Subcutaneous adipose tissue (tissue), 4 donors: ENCODE data around the gene NANS. TPM values are rescaled to one million over a fixed set of nuclear protein-coding genes. Genes with fewer than 3 reads are reported as not detected.

ENCODE experiments used
- CTCF ChIP-seq: fragments of 450-650 bp; IDR thresholded peaks from one replicate; pipeline ENCODE4 v1.5.1; 2016; ENCODE audit warnings: low read depth, mild to moderate bottlenecking, control low read depth, antibody characterized with exemption, moderate library complexity
- total RNA-seq, 4 donors: library from RNA; depleted of rRNA; stranded (reverse); fragments of >200 nt; gene quantifications; one replicate each; pipeline ENCODE4 v1.1.0, GENCODE V29; 2016

NANS gene
- total RNA-seq, 4 donors from 2014 or later: 27.7 to 58.6 (median 41.9) TPM

- TF ChIP-seq CTCF: no peak
These were observed 16.3 kb upstream of the NANS start for GRCh38 chr9:98040212-98040611.

- no peak for TF ChIP-seq CTCF
These were observed 12.6 kb upstream of the NANS start for GRCh38 chr9:98043915-98044314.

GRCh38 chr9:98045234-98046179, 11.0 kb upstream of the NANS start:
- TF ChIP-seq CTCF: no peak

- no peak for TF ChIP-seq CTCF
These were observed 10.4 kb upstream of the NANS start for GRCh38 chr9:98046180-98046543.

- no peak for TF ChIP-seq CTCF
These were observed 9.5 kb upstream of the NANS start for GRCh38 chr9:98047002-98047401.

- no peak for TF ChIP-seq CTCF
These were observed 7.1 kb upstream of the NANS start for GRCh38 chr9:98049288-98050072.

- TF ChIP-seq CTCF: no peak
These were observed 6.2 kb upstream of the NANS start for GRCh38 chr9:98050351-98050750.
